Mononuclear cell (primary cell): ENCODE results near the gene PPM1J. TPM values are rescaled to one million over a fixed set of nuclear protein-coding genes. Genes with fewer than 3 reads are reported as not detected.
"Not testable (repeated sequence)": the region's sequence is repeated elsewhere in the genome, so short reads cannot be mapped to it uniquely, and the experiment has no call there.

Source experiments
- H3K27me3 ChIP-seq: 2 replicates; pipeline ENCODE4 v1.6.0; 2011; ENCODE audit warnings: low read length, control low read depth; ENCODE audit not compliant: insufficient read depth
- H3K4me1 ChIP-seq: 2 replicates; pipeline ENCODE4 v1.5.1; 2011; ENCODE audit warnings: mild to moderate bottlenecking, low read length, control low read depth; ENCODE audit not compliant: insufficient read depth
- H3K4me3 ChIP-seq: 2 replicates; pipeline ENCODE4 v1.5.1; 2011; ENCODE audit warnings: mild to moderate bottlenecking, low read length, moderate library complexity
- H3K9me3 ChIP-seq: 2 replicates; pipeline ENCODE4 v1.5.1; 2011; ENCODE audit warnings: low read depth, mild to moderate bottlenecking, control low read depth, low read length
- total RNA-seq: library from RNA; depleted of rRNA; stranded (reverse); fragments of >200 nt; gene quantifications from one replicate; pipeline ENCODE4 v1.2.3, GENCODE V29; 2012

Gene PPM1J
- total RNA-seq, 1 donor: 0.63 TPM

GRCh38 chr1:112728306-112728971 lies 13.3 kb upstream of the PPM1J start:
- H3K4me3 ChIP-seq, H3K4me1 ChIP-seq, H3K27me3 ChIP-seq, H3K9me3 ChIP-seq: not testable (repeated sequence)

- no peaks in the 10 kb centered on the region for H3K27me3 ChIP-seq
- peaks cover 10% of the 10 kb centered on the region for H3K4me1 ChIP-seq
- H3K9me3 ChIP-seq: no peaks in the 10 kb centered on the region
- no peak overlapping the region for H3K4me3 ChIP-seq
Observed at GRCh38 chr1:112727716-112728115, 12.6 kb upstream of the PPM1J start.

GRCh38 chr1:112724240-112724639 lies 9.1 kb upstream of the PPM1J start:
- H3K4me1 ChIP-seq, H3K27me3 ChIP-seq, H3K9me3 ChIP-seq, H3K4me3 ChIP-seq: not testable (repeated sequence)

- H3K9me3 ChIP-seq: no peaks in the 10 kb centered on the region
- no peaks in the 10 kb centered on the region for H3K27me3 ChIP-seq
- peaks cover 12% of the 10 kb centered on the region for H3K4me1 ChIP-seq
- no peak overlapping the region for H3K4me3 ChIP-seq
Observed at GRCh38 chr1:112723511-112723839, 8.3 kb upstream of the PPM1J start.

GRCh38 chr1:112722601-112723510 lies 7.7 kb upstream of the PPM1J start:
- Histone ChIP-seq H3K4me1 (peaks cover 15% of the 10 kb centered on the region), H3K27me3 (no peaks in the 10 kb centered on the region), H3K9me3 (no peaks in the 10 kb centered on the region), H3K4me3 (no peak overlapping the region)

GRCh38 chr1:112721966-112722524 lies 6.9 kb upstream of the PPM1J start:
- H3K4me1 ChIP-seq: peaks cover 15% of the 10 kb centered on the region
- H3K9me3 ChIP-seq: no peaks in the 10 kb centered on the region
- no peaks in the 10 kb centered on the region for H3K27me3 ChIP-seq
- no peak overlapping the region for H3K4me3 ChIP-seq

- not testable (repeated sequence) for H3K27me3 ChIP-seq, H3K9me3 ChIP-seq, H3K4me3 ChIP-seq
- peaks cover 17% of the 10 kb centered on the region for H3K4me1 ChIP-seq
Observed at GRCh38 chr1:112721294-112721693, 6.2 kb upstream of the PPM1J start.

- peaks cover 22% of the 10 kb centered on the region for H3K4me1 ChIP-seq
- H3K4me3 ChIP-seq: no peak overlapping the region
- no peaks in the 10 kb centered on the region for H3K9me3 ChIP-seq
- no peaks in the 10 kb centered on the region for H3K27me3 ChIP-seq
Observed at GRCh38 chr1:112720800-112721199, 5.7 kb upstream of the PPM1J start.

GRCh38 chr1:112719706-112720105 lies 4.6 kb upstream of the PPM1J start:
- Histone ChIP-seq H3K4me1 (peaks cover 29% of the 10 kb centered on the region), H3K9me3 (no peaks in the 10 kb centered on the region), H3K27me3 (no peaks in the 10 kb centered on the region), H3K4me3 (no peak overlapping the region)

GRCh38 chr1:112718691-112719418 lies 3.7 kb upstream of the PPM1J start:
- H3K4me3 ChIP-seq: no peak overlapping the region
- H3K27me3 ChIP-seq: no peaks in the 10 kb centered on the region
- H3K9me3 ChIP-seq: no peaks in the 10 kb centered on the region
- peaks cover 38% of the 10 kb centered on the region for H3K4me1 ChIP-seq

- no peaks in the 10 kb centered on the region for H3K27me3 ChIP-seq
- H3K4me3 ChIP-seq: no peak overlapping the region
- H3K9me3 ChIP-seq: no peaks in the 10 kb centered on the region
- H3K4me1 ChIP-seq: peaks cover 38% of the 10 kb centered on the region
Observed at GRCh38 chr1:112717263-112717873, 2.2 kb upstream of the PPM1J start.

GRCh38 chr1:112716133-112716720 lies 1.1 kb upstream of the PPM1J start:
- Histone ChIP-seq H3K27me3 (no peaks in the 10 kb centered on the region), H3K4me1 (peaks cover 38% of the 10 kb centered on the region), H3K9me3 (no peaks in the 10 kb centered on the region), H3K4me3 (peak overlapping the region; percentile 35)

- peak overlapping the region; percentile 42 for H3K4me3 ChIP-seq
- H3K4me1 ChIP-seq: peaks cover 38% of the 10 kb centered on the region
- no peaks in the 10 kb centered on the region for H3K9me3 ChIP-seq
- H3K27me3 ChIP-seq: no peaks in the 10 kb centered on the region
Observed at GRCh38 chr1:112714313-112715263, 544 bp downstream of the PPM1J start.
